ENCODE data around the gene ACSM6.

- no peak for TF ChIP-seq CTCF (conservative IDR thresholded peaks at IDR 0.05; ENCODE audit: low read depth, low read length)
- no peak for TF ChIP-seq EZH2 (IDR thresholded peaks at IDR 0.05; ENCODE audit: borderline replicate concordance, low read depth, low read length, poor library complexity, severe bottlenecking)
These were observed 20.8 kb downstream of the ACSM6 start for GRCh38 chr10:95214793-95215192.

All from A673 (cell line).